Measurements from ENCODE around the gene IGFBP7. TPM values are rescaled to one million over a fixed set of nuclear protein-coding genes. Genes with fewer than 3 reads are reported as not detected.

IGFBP7 gene
- total RNA-seq, 4 donors from 2014 or later: 225 to 1,715 (median 711) TPM

- no peak for TF ChIP-seq POLR2A (IDR thresholded peaks at IDR 0.05)
- no peak for TF ChIP-seq CTCF (IDR thresholded peaks at IDR 0.05)
- Histone ChIP-seq H3K9me3 (no peaks in the 10 kb centered on the region), H3K27me3 (no peaks in the 10 kb centered on the region), H3K4me1 (peaks cover 0 to under 1% of the 10 kb centered on the region in 2 donors), H3K36me3 (no peaks in the 10 kb centered on the region), H3K27ac (no peak overlapping the region), H3K4me3 (no peak overlapping the region)
- DNase-seq: no peak
- intact Hi-C loops (cut with DNase I; ENCODE audit: low total_unique reads): no loop called here
Measured at GRCh38 chr4:57086031-57086723, 24.0 kb downstream of the IGFBP7 start.

GRCh38 chr4:57085278-57085677 is 24.9 kb downstream of the IGFBP7 start:
- no peaks in the 10 kb centered on the region for H3K36me3 ChIP-seq
- H3K9me3 ChIP-seq: no peaks in the 10 kb centered on the region
- intact Hi-C loops (cut with DNase I; ENCODE audit: low total_unique reads): no loop called here
- H3K4me3 ChIP-seq: no peak overlapping the region
- H3K27ac ChIP-seq: peak overlapping the region in 1 of 2 donors; percentile 17
- TF ChIP-seq CTCF (IDR thresholded peaks at IDR 0.05): no peak
- no peak for TF ChIP-seq POLR2A (IDR thresholded peaks at IDR 0.05)
- no peaks in the 10 kb centered on the region for H3K27me3 ChIP-seq
- H3K4me1 ChIP-seq: peaks cover 0 to 10% of the 10 kb centered on the region in 2 donors
- DNase-seq: no peak

GRCh38 chr4:57084360-57084759 is 25.8 kb downstream of the IGFBP7 start:
- Histone ChIP-seq H3K27ac (peak overlapping the region in 1 of 2 donors; percentile 79), H3K4me3 (no peak overlapping the region), H3K36me3 (no peaks in the 10 kb centered on the region), H3K4me1 (peaks cover 0 to 12% of the 10 kb centered on the region in 2 donors), H3K27me3 (no peaks in the 10 kb centered on the region), H3K9me3 (no peaks in the 10 kb centered on the region)
- TF ChIP-seq POLR2A (IDR thresholded peaks at IDR 0.05): no peak
- TF ChIP-seq CTCF (IDR thresholded peaks at IDR 0.05): no peak
- DNase-seq: no peak
- intact Hi-C loops (cut with DNase I; ENCODE audit: low total_unique reads): no loop called here

GRCh38 chr4:57083090-57083489 is 27.1 kb downstream of the IGFBP7 start:
- H3K27ac ChIP-seq: peak overlapping the region; percentile 58 to 79
- TF ChIP-seq POLR2A (IDR thresholded peaks at IDR 0.05) (no peak), CTCF (IDR thresholded peaks at IDR 0.05) (no peak)

More at GRCh38 chr4:57083090-57083489, 27.1 kb downstream of the IGFBP7 start:
- Histone ChIP-seq H3K4me3 (no peak overlapping the region), H3K36me3 (no peaks in the 10 kb centered on the region), H3K4me1 (peaks cover 0 to 12% of the 10 kb centered on the region in 2 donors), H3K9me3 (no peaks in the 10 kb centered on the region), H3K27me3 (no peaks in the 10 kb centered on the region)
- no peak for DNase-seq
- intact Hi-C loops (cut with DNase I; ENCODE audit: low total_unique reads): no loop called here

Measured in uterus (tissue), 4 donors.